HG03575 (cell line): ENCODE results near the gene TSC1.
"Not testable (repeated sequence)": the region's sequence is repeated elsewhere in the genome, so short reads cannot be mapped to it uniquely, and the experiment has no call there.

ENCODE experiments used
- ATAC-seq: cut with Tn5 transposase; IDR thresholded peaks from one replicate; pipeline ENCODE4 v1.9.1; 2021; ENCODE audit not compliant: unreplicated experiment, insufficient number of reproducible peaks, low FRiP score; ENCODE audit errors: extremely low read depth

TSC1 gene

DNA sequence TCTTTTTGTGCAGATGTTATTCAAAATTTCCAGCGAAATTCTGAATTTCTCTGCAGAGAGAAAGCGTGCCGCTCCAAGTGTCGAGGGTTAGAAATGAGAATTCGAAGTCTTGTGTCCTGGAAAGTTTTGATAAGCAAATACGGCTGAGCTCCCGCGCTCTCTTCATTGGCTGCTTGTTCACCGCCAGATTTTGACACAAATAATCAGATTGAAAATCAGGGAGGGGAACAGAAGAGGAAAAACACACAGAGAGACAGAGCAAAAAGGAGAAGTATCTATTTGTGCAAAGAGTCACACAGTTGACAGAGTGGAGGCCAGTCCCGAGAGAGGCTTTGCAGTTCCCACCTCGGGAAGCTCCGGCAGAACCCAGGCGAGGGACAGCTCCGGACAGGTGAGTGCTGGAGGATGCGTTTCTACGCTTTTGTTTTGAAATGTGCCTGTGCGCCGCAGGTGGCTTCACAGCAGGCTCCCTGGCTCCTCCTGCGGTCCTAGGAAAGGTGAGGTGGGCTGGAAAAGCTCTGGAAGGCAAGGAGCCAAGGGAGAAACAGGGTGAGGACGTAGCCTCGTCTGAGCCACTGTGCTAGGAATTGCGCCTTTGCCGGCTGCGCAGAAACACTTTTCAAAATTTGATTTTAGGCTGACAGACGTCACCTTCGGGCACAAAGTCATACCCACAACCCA is 34.2 kb upstream of the TSC1 start, which contains the start of gene GFI1B:
GFI1B (plus strand) TSS at position 244 of the 681 bp plus-strand sequence. CDS start 7,985 bp downstream, outside the sequence.
- no peak for ATAC-seq

GRCh38 chr9:132978112-132978450 is 33.7 kb upstream of the TSC1 start:
- no peak for ATAC-seq

GRCh38 chr9:132976571-132976970 is 32.2 kb upstream of the TSC1 start:
- ATAC-seq: no peak

- no peak for ATAC-seq
Measured at GRCh38 chr9:132975961-132976360, 31.5 kb upstream of the TSC1 start.

GRCh38 chr9:132973713-132974112 is 29.3 kb upstream of the TSC1 start:
- ATAC-seq: no peak

GRCh38 chr9:132973166-132973565 is 28.8 kb upstream of the TSC1 start:
- no peak for ATAC-seq

DNA sequence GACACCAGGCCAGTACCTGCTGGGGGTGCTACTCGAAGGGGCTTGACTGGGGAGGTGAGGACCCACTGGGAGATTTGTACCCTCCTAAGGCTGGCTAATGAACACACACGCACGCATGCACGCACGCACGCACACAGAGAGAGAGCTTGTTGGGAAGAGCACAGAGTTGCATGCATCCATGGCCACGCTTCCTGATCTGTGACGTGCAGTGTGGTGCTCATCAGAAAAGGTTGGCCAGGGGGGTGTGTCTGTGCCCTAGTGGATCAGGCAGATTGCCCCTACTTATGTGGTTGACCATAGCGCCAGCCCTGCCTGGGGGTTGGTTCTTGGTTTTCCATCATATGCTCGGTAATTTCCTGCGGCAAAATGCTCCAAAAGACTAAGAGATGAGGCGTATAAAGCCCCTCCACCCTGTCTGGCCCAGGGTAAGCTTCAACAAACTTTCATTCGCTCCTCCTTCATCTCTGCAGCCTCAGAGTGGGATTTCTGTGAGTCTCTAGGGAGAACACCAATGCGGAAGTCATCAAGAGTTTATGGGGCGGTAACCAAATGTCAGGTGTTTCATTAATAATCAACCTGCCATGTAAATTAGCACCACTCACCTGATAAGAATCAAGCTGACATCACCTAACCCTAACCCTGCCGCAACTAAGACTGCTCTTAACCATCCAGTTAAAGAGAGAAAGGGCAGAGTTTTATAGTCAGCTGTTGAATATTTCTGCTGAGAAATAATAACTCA is 26.1 kb upstream of the TSC1 start:
- ATAC-seq: no peak

DNA sequence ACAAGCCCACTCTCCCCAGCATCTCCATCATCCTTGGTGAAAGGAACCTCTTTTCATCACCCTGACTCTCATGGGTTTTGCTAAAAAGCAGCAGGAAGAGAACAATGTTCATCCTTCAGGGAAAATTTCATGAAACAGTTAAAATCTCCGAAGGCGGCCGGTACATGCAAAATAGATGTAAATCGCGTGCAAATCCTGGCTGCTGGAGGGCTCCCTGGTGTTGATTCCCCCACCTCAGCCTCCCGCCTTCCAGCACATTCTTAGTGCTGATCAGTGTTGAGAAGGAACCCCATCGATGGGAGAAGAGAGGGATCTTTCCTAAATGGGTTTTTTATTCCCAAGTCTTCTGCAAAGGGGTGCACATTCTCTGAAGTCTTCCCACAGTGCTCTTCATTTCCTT is 25.4 kb upstream of the TSC1 start:
- no peak for ATAC-seq

GRCh38 chr9:132967908-132968307 is 23.5 kb upstream of the TSC1 start:
- not testable (repeated sequence) for ATAC-seq

DNA sequence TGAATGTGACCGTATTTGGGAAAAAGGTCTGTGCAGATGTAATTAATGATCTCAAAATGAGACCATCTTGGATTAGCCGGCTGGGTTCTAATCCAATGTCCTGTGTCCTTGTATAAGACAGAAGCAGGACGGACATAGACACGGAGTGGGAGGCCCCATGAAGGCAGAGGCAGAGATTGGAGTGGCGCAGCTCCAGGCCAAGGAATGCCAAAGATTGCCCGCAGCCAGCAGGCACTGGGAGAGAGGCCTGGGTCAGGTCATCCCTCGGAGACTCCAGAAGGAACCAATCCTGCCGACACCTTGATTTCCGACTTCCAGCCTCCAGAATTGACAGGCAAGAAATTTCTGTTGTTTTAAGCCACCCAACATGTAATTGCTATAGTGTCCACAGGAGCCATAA is 21.1 kb upstream of the TSC1 start:
- no peak for ATAC-seq

DNA sequence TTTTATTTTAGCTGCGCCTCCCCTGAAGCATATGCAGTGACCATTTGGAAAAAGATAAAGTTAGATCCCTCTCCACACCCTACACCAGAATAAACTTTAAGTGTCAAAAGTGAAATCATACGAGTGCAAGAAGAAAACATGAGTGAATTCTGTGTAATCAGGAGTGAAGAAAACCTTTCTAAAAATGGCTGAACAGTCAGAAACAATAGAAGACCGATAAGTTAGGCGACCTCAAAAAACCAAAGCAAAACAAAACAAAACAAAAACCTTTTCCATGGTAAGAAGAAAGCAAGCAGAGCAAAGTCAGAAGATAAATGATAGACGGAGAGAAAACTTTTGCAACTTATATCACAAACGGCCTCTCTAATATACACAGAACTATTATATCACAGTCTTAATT is 16.6 kb upstream of the TSC1 start:
- ATAC-seq: no peak

GRCh38 chr9:132957805-132958204 is 13.4 kb upstream of the TSC1 start:
- ATAC-seq: no peak

DNA sequence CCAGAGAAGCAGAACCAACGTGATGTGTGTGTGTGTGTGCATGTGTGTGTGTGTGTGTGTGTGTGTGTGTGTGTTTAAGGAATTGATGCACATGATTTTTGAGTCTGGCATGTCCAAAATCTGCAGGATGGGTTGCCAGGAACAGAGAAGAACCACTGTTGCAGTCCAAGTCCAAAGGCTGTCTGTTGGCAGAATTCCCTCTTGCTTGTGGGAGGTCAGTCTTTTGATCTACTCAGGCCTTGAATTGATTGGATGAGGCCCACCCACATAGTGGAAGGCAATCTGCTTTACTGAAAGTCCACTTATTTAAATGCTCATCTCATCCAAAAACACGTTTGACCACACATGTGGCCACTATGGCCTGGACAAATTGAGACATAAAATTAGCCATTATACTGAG is 11.4 kb upstream of the TSC1 start:
- ATAC-seq: no peak

- no peak for ATAC-seq
Measured at GRCh38 chr9:132955123-132955522, 10.7 kb upstream of the TSC1 start.

- ATAC-seq: no peak
Measured at GRCh38 chr9:132949709-132950108, 5.3 kb upstream of the TSC1 start.

GRCh38 chr9:132948482-132949050 is 4.2 kb upstream of the TSC1 start:
- no peak for ATAC-seq

- no peak for ATAC-seq
Measured at GRCh38 chr9:132947756-132948155, 3.3 kb upstream of the TSC1 start.

GRCh38 chr9:132946631-132947295 is 2.3 kb upstream of the TSC1 start:
- ATAC-seq: no peak

GRCh38 chr9:132946211-132946610 is 1.8 kb upstream of the TSC1 start:
- ATAC-seq: no peak
